Muscle layer of duodenum (tissue), 2 donors: Measurements from ENCODE around the gene NPTN.
A peak's percentile ranks its signal among the peaks of the same experiment; 100 is the strongest.

Experiments
- H3K27ac ChIP-seq: one replicate; pipeline ENCODE4 v1.7.0; 2013; ENCODE audit warnings: mild to moderate bottlenecking, low read length
- H3K27me3 ChIP-seq: one replicate; pipeline ENCODE4 v1.7.0; 2013; ENCODE audit warnings: low read depth, mild to moderate bottlenecking, control low read depth, low read length
- H3K36me3 ChIP-seq, 2 donors: one replicate each; pipeline ENCODE4 v1.7.0; 2013; ENCODE audit warnings: low read length in 2 of 2, control low read depth in 1 of 2, mild to moderate bottlenecking in 1 of 2; ENCODE audit not compliant: insufficient read depth in 2 of 2, control insufficient read depth in 1 of 2
- H3K4me1 ChIP-seq, 2 donors: one replicate each; pipeline ENCODE4 v1.7.0; 2013; ENCODE audit warnings: low read length in 2 of 2, mild to moderate bottlenecking in 2 of 2, control low read depth in 1 of 2, moderate library complexity in 1 of 2; ENCODE audit not compliant: insufficient read depth in 2 of 2, control insufficient read depth in 1 of 2
- H3K4me3 ChIP-seq, 2 donors: one replicate each; pipeline ENCODE4 v1.7.0; 2013; ENCODE audit warnings: low read length in 2 of 2, low read depth in 1 of 2, mild to moderate bottlenecking in 1 of 2
- H3K9me3 ChIP-seq, 2 donors: one replicate each; pipeline ENCODE4 v1.7.0; 2013; ENCODE audit warnings: low read length in 2 of 2, control low read depth in 1 of 2, mild to moderate bottlenecking in 1 of 2; ENCODE audit not compliant: control insufficient read depth in 1 of 2
- donor health status: healthy.

The NPTN gene

GRCh38 chr15:73617301-73617831, 15.8 kb downstream of the NPTN start:
- no peaks in the 10 kb centered on the region for H3K27me3 ChIP-seq
- no peaks in the 10 kb centered on the region for H3K36me3 ChIP-seq
- no peak overlapping the region for H3K27ac ChIP-seq
- H3K4me1 ChIP-seq = peaks cover 22 to 51% of the 10 kb centered on the region in 2 donors
- H3K4me3 ChIP-seq = no peak overlapping the region
- no peaks in the 10 kb centered on the region for H3K9me3 ChIP-seq

- no peak overlapping the region for H3K4me3 ChIP-seq
- peaks cover 13 to 47% of the 10 kb centered on the region in 2 donors for H3K4me1 ChIP-seq
- no peaks in the 10 kb centered on the region for H3K36me3 ChIP-seq
- peak overlapping the region; percentile 47 for H3K27ac ChIP-seq
- H3K9me3 ChIP-seq = no peaks in the 10 kb centered on the region
- H3K27me3 ChIP-seq = no peaks in the 10 kb centered on the region
These were observed 24.2 kb downstream of the NPTN start for GRCh38 chr15:73608941-73609340.

- Histone ChIP-seq H3K4me1 (peaks cover 13 to 47% of the 10 kb centered on the region in 2 donors), H3K36me3 (no peaks in the 10 kb centered on the region), H3K9me3 (no peaks in the 10 kb centered on the region), H3K4me3 (no peak overlapping the region), H3K27ac (peak overlapping the region; percentile 47), H3K27me3 (no peaks in the 10 kb centered on the region)
These were observed 24.7 kb downstream of the NPTN start for GRCh38 chr15:73608475-73608874.

GRCh38 chr15:73607843-73608242, 25.3 kb downstream of the NPTN start:
- Histone ChIP-seq H3K4me3 (no peak overlapping the region), H3K4me1 (peaks cover 14 to 52% of the 10 kb centered on the region in 2 donors), H3K36me3 (no peaks in the 10 kb centered on the region), H3K27ac (peak overlapping the region; percentile 47), H3K27me3 (no peaks in the 10 kb centered on the region), H3K9me3 (no peaks in the 10 kb centered on the region)

- H3K27ac ChIP-seq = no peak overlapping the region
- no peaks in the 10 kb centered on the region for H3K27me3 ChIP-seq
- no peaks in the 10 kb centered on the region for H3K9me3 ChIP-seq
- no peaks in the 10 kb centered on the region for H3K36me3 ChIP-seq
- H3K4me1 ChIP-seq = peaks cover 19 to 56% of the 10 kb centered on the region in 2 donors
- no peak overlapping the region for H3K4me3 ChIP-seq
These were observed 25.8 kb downstream of the NPTN start for GRCh38 chr15:73607405-73607804.

- Histone ChIP-seq H3K27me3 (no peaks in the 10 kb centered on the region), H3K4me1 (peaks cover 31 to 66% of the 10 kb centered on the region in 2 donors), H3K4me3 (no peak overlapping the region), H3K27ac (no peak overlapping the region), H3K9me3 (no peaks in the 10 kb centered on the region), H3K36me3 (no peaks in the 10 kb centered on the region)
These were observed 27.3 kb downstream of the NPTN start for GRCh38 chr15:73605759-73606436.

GRCh38 chr15:73604477-73604876, 28.7 kb downstream of the NPTN start:
- no peak overlapping the region for H3K4me3 ChIP-seq
- H3K4me1 ChIP-seq = peaks cover 40 to 75% of the 10 kb centered on the region in 2 donors
- H3K9me3 ChIP-seq = no peaks in the 10 kb centered on the region
- H3K27ac ChIP-seq = no peak overlapping the region
- H3K27me3 ChIP-seq = no peaks in the 10 kb centered on the region
- H3K36me3 ChIP-seq = no peaks in the 10 kb centered on the region

GRCh38 chr15:73602992-73603391, 30.2 kb downstream of the NPTN start:
- no peaks in the 10 kb centered on the region for H3K27me3 ChIP-seq
- H3K27ac ChIP-seq = peak overlapping the region; percentile 61
- H3K36me3 ChIP-seq = no peaks in the 10 kb centered on the region
- peaks cover 35 to 82% of the 10 kb centered on the region in 2 donors for H3K4me1 ChIP-seq
- no peak overlapping the region for H3K4me3 ChIP-seq
- H3K9me3 ChIP-seq = no peaks in the 10 kb centered on the region

- no peaks in the 10 kb centered on the region for H3K27me3 ChIP-seq
- no peaks in the 10 kb centered on the region for H3K9me3 ChIP-seq
- H3K36me3 ChIP-seq = no peaks in the 10 kb centered on the region
- H3K27ac ChIP-seq = peak overlapping the region; percentile 61
- no peak overlapping the region for H3K4me3 ChIP-seq
- peaks cover 36 to 82% of the 10 kb centered on the region in 2 donors for H3K4me1 ChIP-seq
These were observed 30.7 kb downstream of the NPTN start for GRCh38 chr15:73602446-73602843.

- Histone ChIP-seq H3K36me3 (no peaks in the 10 kb centered on the region), H3K4me3 (peak overlapping the region in 1 of 2 donors; percentile 29), H3K4me1 (peaks cover 35 to 83% of the 10 kb centered on the region in 2 donors), H3K27me3 (no peaks in the 10 kb centered on the region), H3K9me3 (no peaks in the 10 kb centered on the region), H3K27ac (peak overlapping the region; percentile 61)
These were observed 31.4 kb downstream of the NPTN start for GRCh38 chr15:73601451-73602445.
